WTC11 (cell line): ENCODE results near the gene ESPN. TPM values are rescaled to one million over a fixed set of nuclear protein-coding genes. Genes with fewer than 3 reads are reported as not detected.

Experiments used
- ATAC-seq: fragments of 200-7000 bp; cut with Tn5 transposase; 2 replicates; pipeline ENCODE4 v1.10.0; 2021; ENCODE audit warnings: mild to moderate bottlenecking, moderate library complexity
- CTCF ChIA-PET: fragments of 300-600 bp; sonication (Branson Sonifier 250); formaldehyde crosslinking; loops from one replicate; lab custom pipeline; 2021; ENCODE audit warnings: antibody characterized with exemption; lab: Charles Lee
- POLR2A ChIA-PET: fragments of 350-600 bp; sonication (Branson Sonifier 250); formaldehyde crosslinking; loops from one replicate; lab custom pipeline; 2021; ENCODE audit warnings: antibody characterized with exemption; lab: Charles Lee
- DNase-seq: peaks from one replicate; pipeline ENCODE4 v3.0.0; 2021; ENCODE audit warnings: low spot score
- H3K27ac Mint-ChIP-seq: 2 replicates; pipeline ENCODE4 v1.8.0; 2021; ENCODE audit warnings: mixed read lengths
- H3K27me3 Mint-ChIP-seq: 2 replicates; pipeline ENCODE4 v1.8.0; 2021; ENCODE audit warnings: low read depth, mild to moderate bottlenecking, moderate library complexity, mixed read lengths
- H3K36me3 Mint-ChIP-seq: 2 replicates; pipeline ENCODE4 v1.8.0; 2021; ENCODE audit warnings: mixed read lengths
- H3K4me1 Mint-ChIP-seq: 2 replicates; pipeline ENCODE4 v1.8.0; 2022; ENCODE audit warnings: mixed read lengths
- H3K4me3 Mint-ChIP-seq: 2 replicates; pipeline ENCODE4 v1.8.0; 2021; ENCODE audit warnings: mild to moderate bottlenecking, moderate library complexity, mixed read lengths
- H3K9me3 Mint-ChIP-seq: 2 replicates; pipeline ENCODE4 v1.8.0; 2021; ENCODE audit warnings: mixed read lengths
- AFF4 ChIP-seq: sonication (generic); formaldehyde crosslinking; IDR thresholded peaks from 2 replicates; pipeline ENCODE4 v1.8.1; 2023; ENCODE audit warnings: mild to moderate bottlenecking, missing genetic modification reagents, borderline replicate concordance
- ARID4B ChIP-seq: sonication (generic); formaldehyde crosslinking; IDR thresholded peaks from 2 replicates; pipeline ENCODE4 v1.8.0; 2023; ENCODE audit warnings: missing genetic modification reagents, mild to moderate bottlenecking, borderline replicate concordance
- CREM ChIP-seq: sonication (generic); formaldehyde crosslinking; IDR thresholded peaks from 2 replicates; pipeline ENCODE4 v1.8.1; 2022; ENCODE audit warnings: mild to moderate bottlenecking, missing genetic modification reagents, moderate library complexity
- GABPB1 ChIP-seq: sonication (generic); formaldehyde crosslinking; IDR thresholded peaks from 2 replicates; pipeline ENCODE4 v1.8.1; 2023; ENCODE audit warnings: mild to moderate bottlenecking, missing genetic modification reagents
- NFATC4 ChIP-seq: fragments of 250-450 bp; sonication (Bioruptor Pico); IDR thresholded peaks from 2 replicates; pipeline ENCODE4 v1.9.0; 2021; ENCODE audit warnings: mild to moderate bottlenecking
- PRDM15 ChIP-seq: sonication (generic); formaldehyde crosslinking; IDR thresholded peaks from 2 replicates; pipeline ENCODE4 v1.8.0; 2022; ENCODE audit warnings: missing genetic modification reagents
- USF2 ChIP-seq: sonication (generic); formaldehyde crosslinking; IDR thresholded peaks from 2 replicates; pipeline ENCODE4 v1.8.1; 2023; ENCODE audit warnings: mild to moderate bottlenecking, missing genetic modification reagents, moderate library complexity
- ZBTB21 ChIP-seq: sonication (generic); formaldehyde crosslinking; IDR thresholded peaks from 2 replicates; pipeline ENCODE4 v1.8.1; 2023; ENCODE audit warnings: mild to moderate bottlenecking, missing genetic modification reagents, borderline replicate concordance
- ZNF138 ChIP-seq: sonication (generic); formaldehyde crosslinking; conservative IDR thresholded peaks from 2 replicates; pipeline ENCODE4 v1.8.1; 2022; ENCODE audit warnings: mild to moderate bottlenecking, moderate library complexity, missing genetic modification reagents
- ZNF423 ChIP-seq: fragments of 250-450 bp; sonication (Bioruptor Pico); IDR thresholded peaks from 2 replicates; pipeline ENCODE4 v2.1.2; 2022; ENCODE audit warnings: mild to moderate bottlenecking, moderate library complexity
- total RNA-seq: library from RNA; stranded (reverse); gene quantifications from 3 replicates; pipeline ENCODE4 v1.2.3, GENCODE V29; 2021
- TF ChIP-seq, protein P1 (sequence below): fragments of 250-450 bp; sonication (Bioruptor Pico); IDR thresholded peaks from 2 replicates; pipeline ENCODE4 v1.8.0; 2021; ENCODE audit warnings: mild to moderate bottlenecking
- TF ChIP-seq, protein P2 (sequence below): sonication (generic); formaldehyde crosslinking; IDR thresholded peaks from 2 replicates; pipeline ENCODE4 v1.8.0; 2022; ENCODE audit warnings: mild to moderate bottlenecking, missing genetic modification reagents

ESPN gene
- total RNA-seq, 1 experiment from 2014 or later = 46.1 TPM

- TF ChIP-seq AFF4 (CRISPR knock-in tag) (no peak), ARID4B (CRISPR knock-in tag) (no peak), NFATC4 (CRISPR knock-in tag) (no peak), CREM (CRISPR knock-in tag) (no peak), GABPB1 (CRISPR knock-in tag) (no peak)
- TF ChIP-seq, protein P1, sequence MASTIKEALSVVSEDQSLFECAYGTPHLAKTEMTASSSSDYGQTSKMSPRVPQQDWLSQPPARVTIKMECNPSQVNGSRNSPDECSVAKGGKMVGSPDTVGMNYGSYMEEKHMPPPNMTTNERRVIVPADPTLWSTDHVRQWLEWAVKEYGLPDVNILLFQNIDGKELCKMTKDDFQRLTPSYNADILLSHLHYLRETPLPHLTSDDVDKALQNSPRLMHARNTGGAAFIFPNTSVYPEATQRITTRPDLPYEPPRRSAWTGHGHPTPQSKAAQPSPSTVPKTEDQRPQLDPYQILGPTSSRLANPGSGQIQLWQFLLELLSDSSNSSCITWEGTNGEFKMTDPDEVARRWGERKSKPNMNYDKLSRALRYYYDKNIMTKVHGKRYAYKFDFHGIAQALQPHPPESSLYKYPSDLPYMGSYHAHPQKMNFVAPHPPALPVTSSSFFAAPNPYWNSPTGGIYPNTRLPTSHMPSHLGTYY (CRISPR knock-in tag) = no peak
These were observed 40.3 kb downstream of the ESPN start (continued) for GRCh38 chr1:6464915-6465314.

GRCh38 chr1:6465461-6466005, 41.0 kb downstream of the ESPN start:
- H3K27ac Mint-ChIP-seq = no peak overlapping the region
- no peak for TF ChIP-seq USF2 (CRISPR knock-in tag)
- TF ChIP-seq ZNF138 (CRISPR knock-in tag) = no peak
- no peak for TF ChIP-seq PRDM15
- TF ChIP-seq ZNF423 = no peak
- TF ChIP-seq, protein P2, sequence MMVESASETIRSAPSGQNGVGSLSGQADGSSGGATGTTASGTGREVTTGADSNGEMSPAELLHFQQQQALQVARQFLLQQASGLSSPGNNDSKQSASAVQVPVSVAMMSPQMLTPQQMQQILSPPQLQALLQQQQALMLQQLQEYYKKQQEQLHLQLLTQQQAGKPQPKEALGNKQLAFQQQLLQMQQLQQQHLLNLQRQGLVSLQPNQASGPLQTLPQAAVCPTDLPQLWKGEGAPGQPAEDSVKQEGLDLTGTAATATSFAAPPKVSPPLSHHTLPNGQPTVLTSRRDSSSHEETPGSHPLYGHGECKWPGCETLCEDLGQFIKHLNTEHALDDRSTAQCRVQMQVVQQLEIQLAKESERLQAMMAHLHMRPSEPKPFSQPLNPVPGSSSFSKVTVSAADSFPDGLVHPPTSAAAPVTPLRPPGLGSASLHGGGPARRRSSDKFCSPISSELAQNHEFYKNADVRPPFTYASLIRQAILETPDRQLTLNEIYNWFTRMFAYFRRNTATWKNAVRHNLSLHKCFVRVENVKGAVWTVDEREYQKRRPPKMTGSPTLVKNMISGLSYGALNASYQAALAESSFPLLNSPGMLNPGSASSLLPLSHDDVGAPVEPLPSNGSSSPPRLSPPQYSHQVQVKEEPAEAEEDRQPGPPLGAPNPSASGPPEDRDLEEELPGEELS (CRISPR knock-in tag) = no peak
- no peak for TF ChIP-seq ZBTB21
- DNase-seq (no peak), ATAC-seq (no peak)
- peak overlapping the region; percentile 47 for H3K4me3 Mint-ChIP-seq
- peaks cover 2% of the 10 kb centered on the region; the same call in 1 of the 2 replicates for H3K27me3 Mint-ChIP-seq
- H3K4me1 Mint-ChIP-seq = peaks cover 12% of the 10 kb centered on the region
- H3K36me3 Mint-ChIP-seq = peaks cover 25% of the 10 kb centered on the region
- ChIA-PET POLR2A (no interaction called here), CTCF (interaction anchor here (0.8 to 3.8 kb wide), 12 partner anchors 10 to 220 kb away, joined by 3 to 35 read pairs (median 8); no protein-coding TSS in a partner anchor)
- no peaks in the 10 kb centered on the region for H3K9me3 Mint-ChIP-seq
